HepG2 (cell line): ENCODE results near the gene AIDA. TPM values are rescaled to one million over a fixed set of nuclear protein-coding genes. Genes with fewer than 3 reads are reported as not detected.

ENCODE experiments used
- BORCS8-MEF2B ChIP-seq: sonication (generic); formaldehyde crosslinking; IDR thresholded peaks from 2 replicates; pipeline ENCODE4 v1.8.0; 2022; ENCODE audit warnings: mild to moderate bottlenecking, missing genetic modification reagents
- BRD4 ChIP-seq: sonication (generic); formaldehyde crosslinking; IDR thresholded peaks from 2 replicates; pipeline ENCODE4 v1.4.0; 2020; ENCODE audit warnings: missing genetic modification reagents
- CBX5 ChIP-seq: sonication (generic); formaldehyde crosslinking; IDR thresholded peaks from 2 replicates; pipeline ENCODE4 v1.4.0; 2020; ENCODE audit warnings: missing genetic modification reagents, borderline replicate concordance
- FLYWCH1 ChIP-seq: sonication (generic); formaldehyde crosslinking; IDR thresholded peaks from 2 replicates; pipeline ENCODE4 v1.8.1; 2023; ENCODE audit warnings: mild to moderate bottlenecking, missing genetic modification reagents
- FOXK1 ChIP-seq: sonication (generic); formaldehyde crosslinking; IDR thresholded peaks from 2 replicates; pipeline ENCODE4 v1.4.0; 2020; ENCODE audit warnings: low read depth, missing genetic modification reagents, borderline replicate concordance
- FOXO1 ChIP-seq: sonication (generic); formaldehyde crosslinking; IDR thresholded peaks from 2 replicates; pipeline ENCODE4 v1.4.0; 2020; ENCODE audit warnings: missing genetic modification reagents
- KLF12 ChIP-seq: sonication (generic); formaldehyde crosslinking; IDR thresholded peaks from 2 replicates; pipeline ENCODE4 v1.4.0; 2020; ENCODE audit warnings: missing genetic modification reagents, borderline replicate concordance
- MEF2D ChIP-seq: sonication (generic); formaldehyde crosslinking; IDR thresholded peaks from 2 replicates; pipeline ENCODE4 v1.5.1; 2020; ENCODE audit warnings: mild to moderate bottlenecking, missing genetic modification reagents
- NAIF1 ChIP-seq: sonication (generic); formaldehyde crosslinking; IDR thresholded peaks from 2 replicates; pipeline ENCODE4 v1.5.0; 2020; ENCODE audit warnings: mild to moderate bottlenecking, missing genetic modification reagents, borderline replicate concordance
- NFIC ChIP-seq: IDR thresholded peaks from 2 replicates; pipeline ENCODE4 v1.6.1; 2012; ENCODE audit warnings: mild to moderate bottlenecking, low read length, inconsistent platforms
- PHF20 ChIP-seq: sonication (generic); formaldehyde crosslinking; IDR thresholded peaks from 2 replicates; pipeline ENCODE4 v1.5.0; 2020; ENCODE audit warnings: mild to moderate bottlenecking, missing genetic modification reagents
- POLR2AphosphoS2 ChIP-seq: IDR thresholded peaks from 2 replicates; pipeline ENCODE4 v1.6.1; 2011; ENCODE audit warnings: low read depth, low read length, improper control_type of control experiment
- SP140L ChIP-seq: sonication (generic); formaldehyde crosslinking; IDR thresholded peaks from 2 replicates; pipeline ENCODE4 v1.4.0; 2020; ENCODE audit warnings: missing genetic modification reagents, borderline replicate concordance
- TEAD3 ChIP-seq: optimal IDR thresholded peaks from 2 replicates; pipeline ENCODE3; 2016; ENCODE audit warnings: borderline replicate concordance
- TMF1 ChIP-seq: sonication (generic); formaldehyde crosslinking; IDR thresholded peaks from 2 replicates; pipeline ENCODE4 v1.8.1; 2022; ENCODE audit warnings: low read depth, missing genetic modification reagents
- YY1 ChIP-seq: IDR thresholded peaks from 2 replicates; pipeline ENCODE4 v1.6.1; 2011; ENCODE audit warnings: low read length, low read depth, moderate library complexity, mild to moderate bottlenecking; ENCODE audit not compliant: insufficient read depth, insufficient replicate concordance
- ZNF772 ChIP-seq: sonication (generic); formaldehyde crosslinking; IDR thresholded peaks from 2 replicates; pipeline ENCODE4 v1.5.0; 2020; ENCODE audit warnings: mild to moderate bottlenecking, missing genetic modification reagents
- ZSCAN21 ChIP-seq: sonication (generic); formaldehyde crosslinking; IDR thresholded peaks from 2 replicates; pipeline ENCODE4 v1.8.0; 2022; ENCODE audit warnings: mild to moderate bottlenecking, missing genetic modification reagents, moderate library complexity, borderline replicate concordance
- polyA plus RNA-seq, 8 experiments: library from polyadenylated mRNA; depleted of rRNA in 3 of 8; stranded (reverse) in 7 of 8; unstranded in 1 of 8; fragments of >200 nt; fragmentation: Illumina TruSeq in 4 of 8; extraction: Trizol in 4 of 8; gene quantifications; 2 replicates each; pipeline versions ENCODE4 v1.2.1 to v1.2.3, GENCODE V29; 2011 to 2016; ENCODE audit warnings: low read depth in 4 of 8, missing spikeins in 1 of 8, mixed read lengths in 1 of 8; ENCODE audit not compliant: insufficient read depth in 1 of 8
- total RNA-seq, 5 experiments: library from RNA; depleted of rRNA; stranded (reverse); fragments of >200 nt; fragmentation: Illumina TruSeq; extraction: Trizol; gene quantifications; 2 replicates each; pipeline ENCODE4 v1.2.3, GENCODE V29; 2016; ENCODE audit warnings: low read depth in 1 of 5
- TF ChIP-seq, protein P1 (sequence below): IDR thresholded peaks from 2 replicates; pipeline ENCODE4 v1.4.0; 2020; ENCODE audit warnings: mild to moderate bottlenecking, missing genetic modification reagents
- TF ChIP-seq, protein P2 (sequence below): sonication (generic); formaldehyde crosslinking; conservative IDR thresholded peaks from 2 replicates; pipeline ENCODE4 v1.4.0; 2020; ENCODE audit warnings: missing genetic modification reagents

Gene AIDA
- total and polyA plus RNA-seq, 2 of the 13 experiments (the other 11 are each of a cell fraction or from before 2014, with no cell fraction given): 17.5 to 35.4 TPM

DNA sequence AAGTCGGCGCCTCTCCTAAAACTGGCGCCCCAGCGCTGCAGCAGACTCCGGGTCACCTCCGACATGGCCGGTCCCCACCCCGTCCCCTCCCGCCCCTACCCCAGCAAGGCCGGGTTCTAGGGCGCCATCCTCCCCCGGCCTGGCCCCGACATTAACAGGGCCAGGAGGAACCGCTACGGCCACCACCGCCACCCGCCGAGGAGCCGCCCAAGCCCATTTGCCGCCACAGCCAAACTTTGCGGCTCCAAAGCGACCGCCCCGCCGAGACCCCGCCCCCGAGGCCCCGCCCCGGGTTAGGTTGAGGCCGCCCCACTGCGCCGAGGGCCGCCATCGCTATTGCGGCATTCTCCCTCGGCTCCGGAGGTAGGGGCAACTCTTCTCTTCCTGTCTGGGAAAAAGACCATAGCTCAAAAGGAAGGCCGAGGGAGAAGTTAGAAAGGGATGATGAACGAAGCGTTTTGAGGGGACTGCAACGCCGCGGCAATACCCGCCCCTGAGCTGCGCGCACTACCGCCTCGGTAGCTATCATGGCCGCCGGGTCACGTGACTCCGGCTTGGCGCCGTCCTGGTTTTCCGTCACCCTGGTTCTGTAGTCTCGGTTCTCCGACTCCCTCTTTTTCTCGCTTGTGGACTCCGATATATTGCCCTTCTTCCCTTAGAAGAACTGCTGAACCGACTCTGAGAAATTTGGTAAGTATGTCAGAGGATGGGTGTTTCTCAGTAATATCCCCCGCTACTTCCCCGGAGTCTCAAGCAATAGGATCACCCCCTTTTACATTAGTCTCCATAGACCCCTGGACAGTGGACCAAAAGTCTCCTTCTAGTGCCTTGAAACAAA lies at the start of gene AIDA, which contains the start of gene BROX (continued):
- 0 out of 2 replicates have a peak, but pooled peaks have one; percentile 41 for TF ChIP-seq TMF1 (CRISPR knock-in tag)
- TF ChIP-seq NAIF1 (CRISPR knock-in tag): peak; percentile 72; the same call in 1 of the 2 replicates
- TF ChIP-seq, protein P1, sequence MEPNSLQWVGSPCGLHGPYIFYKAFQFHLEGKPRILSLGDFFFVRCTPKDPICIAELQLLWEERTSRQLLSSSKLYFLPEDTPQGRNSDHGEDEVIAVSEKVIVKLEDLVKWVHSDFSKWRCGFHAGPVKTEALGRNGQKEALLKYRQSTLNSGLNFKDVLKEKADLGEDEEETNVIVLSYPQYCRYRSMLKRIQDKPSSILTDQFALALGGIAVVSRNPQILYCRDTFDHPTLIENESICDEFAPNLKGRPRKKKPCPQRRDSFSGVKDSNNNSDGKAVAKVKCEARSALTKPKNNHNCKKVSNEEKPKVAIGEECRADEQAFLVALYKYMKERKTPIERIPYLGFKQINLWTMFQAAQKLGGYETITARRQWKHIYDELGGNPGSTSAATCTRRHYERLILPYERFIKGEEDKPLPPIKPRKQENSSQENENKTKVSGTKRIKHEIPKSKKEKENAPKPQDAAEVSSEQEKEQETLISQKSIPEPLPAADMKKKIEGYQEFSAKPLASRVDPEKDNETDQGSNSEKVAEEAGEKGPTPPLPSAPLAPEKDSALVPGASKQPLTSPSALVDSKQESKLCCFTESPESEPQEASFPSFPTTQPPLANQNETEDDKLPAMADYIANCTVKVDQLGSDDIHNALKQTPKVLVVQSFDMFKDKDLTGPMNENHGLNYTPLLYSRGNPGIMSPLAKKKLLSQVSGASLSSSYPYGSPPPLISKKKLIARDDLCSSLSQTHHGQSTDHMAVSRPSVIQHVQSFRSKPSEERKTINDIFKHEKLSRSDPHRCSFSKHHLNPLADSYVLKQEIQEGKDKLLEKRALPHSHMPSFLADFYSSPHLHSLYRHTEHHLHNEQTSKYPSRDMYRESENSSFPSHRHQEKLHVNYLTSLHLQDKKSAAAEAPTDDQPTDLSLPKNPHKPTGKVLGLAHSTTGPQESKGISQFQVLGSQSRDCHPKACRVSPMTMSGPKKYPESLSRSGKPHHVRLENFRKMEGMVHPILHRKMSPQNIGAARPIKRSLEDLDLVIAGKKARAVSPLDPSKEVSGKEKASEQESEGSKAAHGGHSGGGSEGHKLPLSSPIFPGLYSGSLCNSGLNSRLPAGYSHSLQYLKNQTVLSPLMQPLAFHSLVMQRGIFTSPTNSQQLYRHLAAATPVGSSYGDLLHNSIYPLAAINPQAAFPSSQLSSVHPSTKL (CRISPR knock-in tag): peak; percentile 25; the same call in 1 of the 2 replicates
- TF ChIP-seq, protein P2, sequence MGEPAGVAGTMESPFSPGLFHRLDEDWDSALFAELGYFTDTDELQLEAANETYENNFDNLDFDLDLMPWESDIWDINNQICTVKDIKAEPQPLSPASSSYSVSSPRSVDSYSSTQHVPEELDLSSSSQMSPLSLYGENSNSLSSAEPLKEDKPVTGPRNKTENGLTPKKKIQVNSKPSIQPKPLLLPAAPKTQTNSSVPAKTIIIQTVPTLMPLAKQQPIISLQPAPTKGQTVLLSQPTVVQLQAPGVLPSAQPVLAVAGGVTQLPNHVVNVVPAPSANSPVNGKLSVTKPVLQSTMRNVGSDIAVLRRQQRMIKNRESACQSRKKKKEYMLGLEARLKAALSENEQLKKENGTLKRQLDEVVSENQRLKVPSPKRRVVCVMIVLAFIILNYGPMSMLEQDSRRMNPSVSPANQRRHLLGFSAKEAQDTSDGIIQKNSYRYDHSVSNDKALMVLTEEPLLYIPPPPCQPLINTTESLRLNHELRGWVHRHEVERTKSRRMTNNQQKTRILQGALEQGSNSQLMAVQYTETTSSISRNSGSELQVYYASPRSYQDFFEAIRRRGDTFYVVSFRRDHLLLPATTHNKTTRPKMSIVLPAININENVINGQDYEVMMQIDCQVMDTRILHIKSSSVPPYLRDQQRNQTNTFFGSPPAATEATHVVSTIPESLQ: 0 out of 2 replicates have a peak, but pooled peaks have one; percentile 5
- peak; percentile 99 for TF ChIP-seq YY1
- TF ChIP-seq TEAD3: peak; percentile 23
- peak; percentile 50; the same call in 1 of the 2 replicates for TF ChIP-seq ZSCAN21 (CRISPR knock-in tag)
- TF ChIP-seq NFIC: 0 out of 2 replicates have a peak, but pooled peaks have one; percentile 26
- peak; percentile 26; the same call in 1 of the 2 replicates for TF ChIP-seq BORCS8-MEF2B (CRISPR knock-in tag)
- TF ChIP-seq FOXO1 (CRISPR knock-in tag): peak; percentile 51; the same call in 1 of the 2 replicates
- no peak for TF ChIP-seq FLYWCH1 (CRISPR knock-in tag)
- no peak; the same call in 1 of the 2 replicates for TF ChIP-seq ZNF772 (CRISPR knock-in tag)
- TF ChIP-seq BRD4 (CRISPR knock-in tag): 0 out of 2 replicates have a peak, but pooled peaks have one; percentile 42
- TF ChIP-seq FOXK1: peak; percentile 32; the same call in 1 of the 2 replicates
- 0 out of 2 replicates have a peak, but pooled peaks have one; percentile 1 for TF ChIP-seq POLR2AphosphoS2
- no peak for TF ChIP-seq CBX5 (CRISPR knock-in tag)
- 0 out of 2 replicates have a peak, but pooled peaks have one; percentile 29 for TF ChIP-seq MEF2D
- TF ChIP-seq KLF12 (CRISPR knock-in tag): peak; percentile 83
- peak; percentile 64 for TF ChIP-seq PHF20 (CRISPR knock-in tag)
- peak; percentile 37; the same call in 1 of the 2 replicates for TF ChIP-seq SP140L (CRISPR knock-in tag)
